G401 (cell line): ENCODE measurements around the gene ACKR1. TPM values are rescaled to one million over a fixed set of nuclear protein-coding genes. Genes with fewer than 3 reads are reported as not detected.

Experiments
- DNase-seq: peaks from one replicate; pipeline ENCODE4 v3.0.0-alpha.2; 2015; ENCODE audit warnings: low spot score
- in situ Hi-C: cut with HindIII; loops from 2 replicates; pipeline ENCODE4 v1.10.0; 2016; ENCODE audit warnings: low sequenced_read_pairs, mixed read lengths
- total RNA-seq: library from RNA; depleted of rRNA; stranded (reverse); fragments of >200 nt; shearing (Covaris generic); gene quantifications from 2 replicates; pipeline ENCODE4 v1.2.3, GENCODE V29; 2014; rRNA removed

ACKR1 gene
- total RNA-seq, 1 experiment from 2014 or later = not detected

GRCh38 chr1:159214149-159214760 lies 9.6 kb downstream of the ACKR1 start:
- DNase-seq = peak; percentile 89
- in situ Hi-C loops = no loop called here

- in situ Hi-C loops = no loop called here
These were observed 14.3 kb downstream of the ACKR1 start for GRCh38 chr1:159218649-159219636.

GRCh38 chr1:159222075-159222865 lies 17.6 kb downstream of the ACKR1 start:
- in situ Hi-C loops = no loop called here

More at GRCh38 chr1:159218649-159219636, 14.3 kb downstream of the ACKR1 start:
- DNase-seq = no peak

DNA sequence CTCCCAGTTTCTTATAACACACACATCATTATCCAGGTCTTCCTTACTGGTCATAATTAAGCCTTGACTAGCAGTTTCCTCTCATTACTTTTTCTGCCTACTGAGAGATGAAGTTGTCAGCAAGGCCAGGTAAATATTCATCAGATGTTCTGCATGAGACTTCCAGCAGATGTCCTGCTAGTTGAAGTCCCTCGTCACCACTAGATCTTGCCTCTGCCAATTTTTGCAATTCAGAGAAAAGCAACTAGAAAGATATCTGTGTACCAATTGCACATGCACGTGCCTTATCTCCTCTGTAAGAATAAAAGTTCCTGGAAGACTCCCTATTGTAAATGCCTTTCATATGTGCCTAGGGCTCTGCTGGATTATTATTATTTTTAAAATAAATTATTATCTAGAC lies 18.3 kb downstream of the ACKR1 start:
- DNase-seq = no peak
- in situ Hi-C loops = no loop called here

More at GRCh38 chr1:159222075-159222865, 17.6 kb downstream of the ACKR1 start:
- no peak for DNase-seq

GRCh38 chr1:159228554-159228953 lies 23.9 kb downstream of the ACKR1 start:
- DNase-seq = no peak
- in situ Hi-C loops = no loop called here

DNA sequence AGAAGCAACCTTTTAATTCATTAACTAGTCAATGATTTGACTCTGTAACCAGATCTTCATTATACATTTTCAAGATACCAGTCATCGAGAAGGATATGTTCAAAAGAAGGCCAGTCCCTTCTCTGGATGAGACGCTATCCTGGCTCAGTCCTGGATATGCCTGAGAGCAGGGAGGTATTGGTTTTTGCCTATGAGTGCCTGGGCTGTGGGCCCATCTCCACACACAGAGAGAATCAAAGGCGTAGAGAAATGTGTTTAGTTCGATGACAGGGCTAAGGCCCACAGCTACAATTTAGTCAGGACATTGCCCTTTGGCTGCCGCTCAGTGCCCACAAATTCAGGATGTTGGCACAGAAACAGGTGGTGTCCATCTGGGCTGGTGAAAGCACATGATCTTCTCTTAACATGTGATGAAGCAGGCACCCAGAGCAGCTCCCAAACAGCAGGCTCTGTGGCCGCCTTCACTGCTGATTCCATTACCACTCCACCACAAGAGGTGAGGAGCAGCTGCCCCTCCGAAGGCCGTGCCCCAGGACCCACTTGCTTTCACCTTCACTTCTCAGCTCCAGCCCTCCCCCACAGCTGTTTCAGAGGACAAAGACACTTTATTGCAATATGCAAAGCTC lies 24.7 kb downstream of the ACKR1 start:
- peak; percentile 89 for DNase-seq
- in situ Hi-C loops = no loop called here

GRCh38 chr1:159229896-159230295 lies 25.2 kb downstream of the ACKR1 start:
- DNase-seq = no peak
- in situ Hi-C loops = no loop called here

DNA sequence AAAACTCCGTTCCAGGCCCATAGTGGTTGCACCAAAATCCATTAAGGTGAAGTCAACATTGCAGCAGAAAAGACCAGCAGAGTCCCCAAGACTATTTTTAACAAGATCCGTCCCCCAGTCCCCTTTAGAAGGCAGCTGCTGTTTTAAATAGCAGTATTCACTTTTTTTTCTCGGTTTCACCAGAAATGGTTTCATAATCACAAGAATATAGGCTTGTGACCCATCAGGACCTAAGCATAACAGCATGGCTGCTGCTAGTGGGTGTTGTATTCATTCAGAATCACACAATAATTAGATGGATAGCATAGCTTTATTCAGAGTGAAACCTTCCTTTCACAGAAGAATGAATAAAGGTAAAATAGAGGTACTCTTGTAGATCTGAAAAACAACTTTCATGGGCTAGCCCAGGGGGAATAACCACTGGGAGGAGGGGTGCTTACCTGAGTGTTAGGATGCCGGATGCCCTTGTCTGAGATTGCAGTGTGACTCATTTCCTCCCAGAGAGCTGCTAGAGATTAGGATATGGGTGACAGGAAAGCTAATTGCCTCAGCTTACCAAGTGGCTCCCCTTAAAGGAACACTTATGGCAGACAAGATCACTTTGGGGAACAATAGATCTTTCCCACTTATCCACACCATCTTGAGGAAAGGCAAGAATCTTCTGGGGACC lies 35.0 kb downstream of the ACKR1 start:
- DNase-seq = no peak
- in situ Hi-C loops = no loop called here

DNA sequence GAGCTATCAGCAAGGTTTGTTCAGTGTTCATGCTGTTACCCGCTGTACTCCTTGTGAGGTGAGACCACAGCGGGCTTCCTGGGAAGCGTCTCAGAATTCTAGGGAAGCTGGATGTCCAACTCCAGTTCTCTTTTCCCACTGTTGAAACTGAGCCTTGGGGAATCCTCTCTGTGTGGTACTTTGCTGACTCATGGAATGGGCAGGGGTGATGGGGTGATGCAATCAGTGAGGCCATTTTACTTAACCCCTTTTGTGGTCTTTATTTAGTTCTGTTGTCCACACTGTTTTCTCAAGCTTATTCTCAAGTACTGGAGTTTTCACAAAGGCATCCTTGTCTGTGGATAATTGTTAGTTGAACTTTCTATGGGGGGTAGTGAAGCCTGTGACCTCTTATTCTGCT lies 42.6 kb downstream of the ACKR1 start:
- no peak for DNase-seq
- in situ Hi-C loops = no loop called here

- DNase-seq = no peak
- in situ Hi-C loops = no loop called here
These were observed 43.6 kb downstream of the ACKR1 start for GRCh38 chr1:159248311-159248710.

GRCh38 chr1:159250638-159251216 lies 46.1 kb downstream of the ACKR1 start:
- in situ Hi-C loops = no loop called here
- no peak for DNase-seq

Other genes with a start within 250 kb of the ACKR1 start
- not detected in 2 replicates for gene IFI16, start 195.0 kb upstream of the ACKR1 start, total RNA-seq
- gene AIM2, start 128.1 kb upstream of the ACKR1 start, total RNA-seq = not detected in 2 replicates
- not detected in 2 replicates for gene CADM3, start 33.3 kb upstream of the ACKR1 start, total RNA-seq
- gene FCER1A, start 97.5 kb downstream of the ACKR1 start, total RNA-seq = not detected in 2 replicates
- gene OR10J4, start 227.3 kb downstream of the ACKR1 start, total RNA-seq = not detected in 2 replicates
- gene OR10J1, start 234.8 kb downstream of the ACKR1 start, total RNA-seq = not detected in 2 replicates